HFF-Myc (cell line): Measurements from ENCODE around the gene FILIP1L.

Experiments
- DNase-seq: peaks from one replicate; pipeline ENCODE4 v3.0.0-alpha.2; 2011; ENCODE audit warnings: low read depth; ENCODE audit errors: extremely low read depth
- H3K4me3 ChIP-seq: replicated peaks from 2 replicates; pipeline ENCODE4 v1.5.1; 2011; ENCODE audit warnings: low read depth, mild to moderate bottlenecking, control low read depth, low read length
- TF ChIP-seq, protein P1 (sequence below): IDR thresholded peaks from 2 replicates; pipeline ENCODE4 v1.5.1; 2012; ENCODE audit warnings: mild to moderate bottlenecking, low read depth, low read length, control low read depth; ENCODE audit errors: missing control alignments

FILIP1L gene

GRCh38 chr3:99825004-99825640 is 289.2 kb downstream of the FILIP1L start:
- TF ChIP-seq, protein P1, sequence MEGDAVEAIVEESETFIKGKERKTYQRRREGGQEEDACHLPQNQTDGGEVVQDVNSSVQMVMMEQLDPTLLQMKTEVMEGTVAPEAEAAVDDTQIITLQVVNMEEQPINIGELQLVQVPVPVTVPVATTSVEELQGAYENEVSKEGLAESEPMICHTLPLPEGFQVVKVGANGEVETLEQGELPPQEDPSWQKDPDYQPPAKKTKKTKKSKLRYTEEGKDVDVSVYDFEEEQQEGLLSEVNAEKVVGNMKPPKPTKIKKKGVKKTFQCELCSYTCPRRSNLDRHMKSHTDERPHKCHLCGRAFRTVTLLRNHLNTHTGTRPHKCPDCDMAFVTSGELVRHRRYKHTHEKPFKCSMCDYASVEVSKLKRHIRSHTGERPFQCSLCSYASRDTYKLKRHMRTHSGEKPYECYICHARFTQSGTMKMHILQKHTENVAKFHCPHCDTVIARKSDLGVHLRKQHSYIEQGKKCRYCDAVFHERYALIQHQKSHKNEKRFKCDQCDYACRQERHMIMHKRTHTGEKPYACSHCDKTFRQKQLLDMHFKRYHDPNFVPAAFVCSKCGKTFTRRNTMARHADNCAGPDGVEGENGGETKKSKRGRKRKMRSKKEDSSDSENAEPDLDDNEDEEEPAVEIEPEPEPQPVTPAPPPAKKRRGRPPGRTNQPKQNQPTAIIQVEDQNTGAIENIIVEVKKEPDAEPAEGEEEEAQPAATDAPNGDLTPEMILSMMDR = no peak
- DNase-seq = no peak
- H3K4me3 ChIP-seq = no peak overlapping the region

DNA sequence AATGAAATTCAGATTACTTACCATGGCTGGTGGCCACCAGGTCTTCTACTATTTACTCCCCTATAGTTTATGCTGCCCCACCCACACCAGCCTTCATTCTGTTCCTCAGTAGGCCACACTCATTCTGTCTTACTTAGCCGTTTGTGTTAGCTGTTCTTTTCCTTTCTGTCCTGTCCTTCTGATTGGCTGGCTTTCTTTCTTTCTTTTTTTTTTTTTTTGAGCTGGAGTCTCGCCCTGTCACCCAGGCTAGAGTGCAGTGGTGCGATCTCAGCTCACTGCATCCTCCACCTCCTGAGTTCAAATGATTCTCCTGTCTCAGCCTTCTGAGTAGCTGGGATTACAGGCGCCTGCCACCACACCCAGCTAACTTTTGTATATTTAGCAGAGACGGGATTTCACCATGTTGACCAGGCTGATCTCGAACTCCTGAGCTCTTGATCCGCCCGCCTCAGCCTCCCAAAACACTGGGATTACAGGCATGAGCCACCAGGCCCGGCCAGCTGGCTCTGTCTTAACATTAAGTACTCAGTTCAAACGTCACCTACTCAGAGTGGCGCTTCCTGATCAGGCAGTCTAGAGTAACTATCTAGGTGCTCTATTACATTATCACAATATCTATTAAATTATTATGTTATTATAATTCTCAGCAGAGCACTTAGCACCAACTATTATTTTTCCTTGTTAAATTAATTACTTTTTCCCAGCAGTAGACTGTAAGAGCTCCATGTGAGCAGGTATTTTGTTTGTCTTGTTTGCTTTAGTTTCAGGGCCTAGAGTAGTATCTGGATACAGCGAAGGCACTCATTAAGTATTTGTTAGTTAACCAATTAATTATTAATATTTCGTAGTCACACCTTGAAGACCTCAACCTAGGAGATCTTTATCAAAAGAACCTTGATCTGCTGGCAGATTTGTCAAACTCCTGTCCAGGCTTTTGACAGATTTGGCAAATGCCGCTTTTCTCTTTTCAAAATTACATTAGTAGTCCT is 290.3 kb downstream of the FILIP1L start:
- DNase-seq = no peak
- H3K4me3 ChIP-seq = no peak overlapping the region

DNA sequence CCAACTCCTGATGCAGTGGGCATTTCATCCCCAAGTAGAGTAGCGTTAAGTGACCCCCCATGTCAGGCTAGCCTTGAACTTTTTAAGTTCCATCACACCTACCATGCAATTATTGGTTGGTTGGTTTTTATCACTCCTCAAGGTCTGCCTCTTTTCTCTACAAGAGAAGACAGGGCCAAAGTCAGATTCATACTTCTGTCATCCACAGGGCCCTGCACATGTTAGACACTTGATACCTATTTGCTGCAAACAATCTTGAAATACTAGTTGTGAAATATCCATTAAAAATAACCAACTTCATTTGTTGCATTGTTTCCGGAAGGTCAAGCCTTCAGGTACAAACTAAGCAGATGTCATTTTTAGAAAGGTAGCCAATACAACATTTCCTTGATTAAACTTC is 295.5 kb downstream of the FILIP1L start:
- DNase-seq = no peak
- peak overlapping the region; percentile 59 for H3K4me3 ChIP-seq
- TF ChIP-seq, protein P1 = no peak

More for the DNA sequence above, 290.3 kb downstream of the FILIP1L start:
- TF ChIP-seq, protein P1 = no peak

DNA sequence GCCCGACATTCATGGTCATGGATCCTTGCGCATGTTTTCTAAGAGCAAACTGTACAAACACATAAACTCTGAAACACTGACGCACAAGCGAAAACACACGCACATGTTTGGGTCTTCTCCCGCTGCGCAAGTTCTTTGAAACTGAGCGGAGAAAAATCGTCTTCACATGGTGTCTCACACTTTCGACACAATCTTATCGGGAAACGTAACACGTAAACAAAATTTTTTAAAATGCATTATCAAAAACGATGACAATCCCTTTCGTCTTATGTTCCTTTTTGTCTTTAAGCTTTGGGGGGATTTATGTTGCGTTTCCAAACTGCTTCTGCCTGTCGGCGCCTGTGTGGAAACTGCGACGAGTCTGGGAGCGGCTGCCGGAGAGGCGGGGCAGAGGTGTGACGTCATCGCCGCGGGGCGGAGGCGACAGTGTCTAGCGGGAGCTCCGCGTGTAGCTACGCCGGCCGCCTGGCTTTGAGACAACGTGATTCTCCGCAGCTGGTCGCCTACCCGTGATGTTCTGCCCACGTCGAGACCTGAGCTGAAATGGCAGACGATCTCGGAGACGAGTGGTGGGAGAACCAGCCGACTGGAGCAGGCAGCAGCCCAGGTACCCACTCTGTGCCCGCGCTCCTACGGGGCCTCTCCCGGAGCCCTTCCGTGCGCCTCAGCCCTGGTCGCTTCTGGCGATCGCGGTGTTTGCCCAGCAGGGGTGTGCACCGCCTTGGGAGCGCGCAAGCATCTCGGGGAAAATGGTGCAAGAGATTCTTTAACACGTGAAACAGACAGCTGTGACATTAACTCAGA is 296.7 kb downstream of the FILIP1L start, which contains the start of gene CMSS1:
TSS of gene CMSS1 (plus strand) at position 426 of the 804 bp plus-strand sequence.
- peak; percentile 74 for DNase-seq
- TF ChIP-seq, protein P1 = no peak
- H3K4me3 ChIP-seq = peak within 1 kb of the TSS; percentile 59

GRCh38 chr3:99817047-99817436 is 297.3 kb downstream of the FILIP1L start:
- TF ChIP-seq, protein P1 = no peak
- H3K4me3 ChIP-seq = peak overlapping the region; percentile 59
- DNase-seq = no peak

GRCh38 chr3:99810403-99810802 is 303.9 kb downstream of the FILIP1L start:
- H3K4me3 ChIP-seq = no peak overlapping the region
- TF ChIP-seq, protein P1 = no peak
- no peak for DNase-seq
